GM06990 (cell line): ENCODE results near the gene VPS37C.

Experiments used
- DNase-seq: peaks from one replicate; pipeline ENCODE4 v3.0.0-alpha.2; 2011; ENCODE audit not compliant: insufficient read length; ENCODE audit errors: extremely low read depth
- H3K27me3 ChIP-seq: replicated peaks from 2 replicates; pipeline ENCODE4 v1.6.0; 2011; ENCODE audit warnings: low read length; ENCODE audit not compliant: control insufficient read depth, insufficient read depth
- H3K36me3 ChIP-seq: 2 replicates; pipeline ENCODE4 v1.5.1; 2011; ENCODE audit warnings: low read length; ENCODE audit not compliant: control insufficient read depth, insufficient read depth
- H3K4me3 ChIP-seq: replicated peaks from 2 replicates; pipeline ENCODE4 v1.5.1; 2011; ENCODE audit warnings: low read depth, mild to moderate bottlenecking, control low read depth, low read length
- TF ChIP-seq, protein P1 (sequence below): IDR thresholded peaks from 2 replicates; pipeline ENCODE4 v1.5.1; 2011; ENCODE audit warnings: low read length, control low read depth, mild to moderate bottlenecking, inconsistent platforms; ENCODE audit not compliant: insufficient read depth, poor library complexity, severe bottlenecking

Gene VPS37C

DNA sequence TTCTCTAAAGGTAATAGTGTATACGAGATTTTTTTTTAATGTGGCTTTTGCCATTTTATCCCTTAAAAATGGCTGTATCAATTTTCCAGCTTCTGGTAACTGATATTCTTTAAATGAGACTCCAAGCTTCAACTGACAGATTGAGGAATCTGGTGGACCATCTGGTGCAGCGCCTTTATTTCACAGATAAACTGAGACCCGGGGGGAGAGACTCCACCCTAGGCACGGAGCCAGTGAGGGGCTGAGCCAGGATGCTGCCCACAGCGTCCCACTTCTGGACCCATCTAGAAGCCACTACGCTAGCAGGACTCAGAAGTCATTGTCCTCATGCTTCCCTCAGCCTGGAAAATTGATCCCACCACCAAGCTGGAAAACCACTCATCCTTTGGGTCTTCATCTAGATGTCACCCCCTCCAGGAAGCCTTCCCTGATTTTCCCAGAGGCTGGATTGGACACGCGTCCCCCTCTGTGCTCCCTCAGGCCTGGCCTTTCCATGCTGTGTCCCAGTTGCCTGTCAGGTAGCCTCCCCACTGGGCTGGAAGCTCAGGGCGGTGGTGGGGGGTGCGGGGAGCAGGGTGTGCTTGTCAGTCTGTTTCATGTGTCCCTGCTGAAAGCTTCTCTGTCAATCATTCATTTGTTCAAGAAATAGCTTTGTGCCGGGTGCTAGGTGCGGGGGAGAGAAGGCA is 71.3 kb downstream of the VPS37C start:
- Histone ChIP-seq H3K4me3 (no peak overlapping the region; the same call in 1 of the 2 replicates), H3K27me3 (no peaks in the 10 kb centered on the region), H3K36me3 (no peaks in the 10 kb centered on the region)
- TF ChIP-seq, protein P1, sequence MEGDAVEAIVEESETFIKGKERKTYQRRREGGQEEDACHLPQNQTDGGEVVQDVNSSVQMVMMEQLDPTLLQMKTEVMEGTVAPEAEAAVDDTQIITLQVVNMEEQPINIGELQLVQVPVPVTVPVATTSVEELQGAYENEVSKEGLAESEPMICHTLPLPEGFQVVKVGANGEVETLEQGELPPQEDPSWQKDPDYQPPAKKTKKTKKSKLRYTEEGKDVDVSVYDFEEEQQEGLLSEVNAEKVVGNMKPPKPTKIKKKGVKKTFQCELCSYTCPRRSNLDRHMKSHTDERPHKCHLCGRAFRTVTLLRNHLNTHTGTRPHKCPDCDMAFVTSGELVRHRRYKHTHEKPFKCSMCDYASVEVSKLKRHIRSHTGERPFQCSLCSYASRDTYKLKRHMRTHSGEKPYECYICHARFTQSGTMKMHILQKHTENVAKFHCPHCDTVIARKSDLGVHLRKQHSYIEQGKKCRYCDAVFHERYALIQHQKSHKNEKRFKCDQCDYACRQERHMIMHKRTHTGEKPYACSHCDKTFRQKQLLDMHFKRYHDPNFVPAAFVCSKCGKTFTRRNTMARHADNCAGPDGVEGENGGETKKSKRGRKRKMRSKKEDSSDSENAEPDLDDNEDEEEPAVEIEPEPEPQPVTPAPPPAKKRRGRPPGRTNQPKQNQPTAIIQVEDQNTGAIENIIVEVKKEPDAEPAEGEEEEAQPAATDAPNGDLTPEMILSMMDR: no peak
- no peak for DNase-seq

DNA sequence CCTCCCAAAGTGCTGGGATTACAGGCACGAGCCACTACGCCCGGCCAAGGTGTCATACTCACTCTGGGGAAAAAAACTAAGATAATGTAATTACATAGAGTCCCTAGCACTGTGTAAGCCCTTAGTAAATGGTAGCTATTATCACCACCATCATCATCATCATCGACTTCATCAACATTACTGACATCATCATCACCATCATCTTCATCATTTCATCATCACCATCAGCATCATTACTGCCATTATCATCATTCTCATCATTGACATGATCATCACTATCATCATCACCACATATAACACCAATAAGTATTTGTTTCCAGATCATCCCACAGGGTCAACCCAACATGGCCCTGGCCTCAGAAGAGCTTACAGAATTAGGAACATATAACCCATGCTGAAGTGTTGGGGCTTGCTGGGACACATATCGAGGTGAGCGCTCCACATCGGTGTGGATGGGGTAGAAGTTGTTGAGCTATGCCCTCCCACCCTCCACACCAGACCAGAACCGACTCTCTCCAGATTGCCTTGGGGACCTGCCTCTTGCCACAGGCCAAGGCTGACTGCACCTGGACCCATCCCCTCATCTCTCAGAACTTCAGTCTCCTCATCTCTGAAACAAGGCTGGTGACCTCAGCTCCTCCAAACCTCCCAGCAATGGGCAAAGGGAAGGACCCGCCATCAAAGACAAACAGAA is 73.7 kb downstream of the VPS37C start:
- Histone ChIP-seq H3K36me3 (no peaks in the 10 kb centered on the region), H3K4me3 (no peak overlapping the region), H3K27me3 (no peaks in the 10 kb centered on the region)
- TF ChIP-seq, protein P1: no peak
- no peak for DNase-seq

DNA sequence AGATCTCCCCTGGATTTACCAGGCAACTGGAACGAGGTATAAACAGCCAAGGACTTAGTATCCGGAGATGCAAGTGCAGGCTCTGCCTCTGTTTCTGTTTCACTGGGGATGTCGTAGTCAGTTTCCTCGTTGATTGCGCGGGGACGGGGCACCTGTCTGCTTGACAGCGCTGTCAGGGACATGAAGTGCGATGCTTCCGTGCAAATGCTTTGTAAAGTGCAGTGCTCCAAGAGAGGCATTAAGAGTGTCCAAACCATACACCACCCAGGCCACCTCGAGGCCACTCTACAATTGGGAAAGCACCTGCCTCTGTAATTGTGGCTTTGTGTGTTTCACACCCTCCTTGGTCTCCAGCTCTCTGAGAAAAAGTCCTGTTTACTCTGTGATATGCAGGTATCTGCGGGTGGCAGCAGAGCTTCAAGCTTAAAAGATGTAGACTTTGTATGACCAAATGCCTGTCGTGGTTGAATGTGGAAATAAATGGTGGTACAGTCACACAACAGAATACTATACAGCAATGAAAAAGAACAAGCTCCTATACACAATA is 77.6 kb downstream of the VPS37C start:
- TF ChIP-seq, protein P1: no peak
- no peaks in the 10 kb centered on the region for H3K27me3 ChIP-seq
- no peak overlapping the region for H3K4me3 ChIP-seq
- H3K36me3 ChIP-seq: no peaks in the 10 kb centered on the region
- DNase-seq: no peak

DNA sequence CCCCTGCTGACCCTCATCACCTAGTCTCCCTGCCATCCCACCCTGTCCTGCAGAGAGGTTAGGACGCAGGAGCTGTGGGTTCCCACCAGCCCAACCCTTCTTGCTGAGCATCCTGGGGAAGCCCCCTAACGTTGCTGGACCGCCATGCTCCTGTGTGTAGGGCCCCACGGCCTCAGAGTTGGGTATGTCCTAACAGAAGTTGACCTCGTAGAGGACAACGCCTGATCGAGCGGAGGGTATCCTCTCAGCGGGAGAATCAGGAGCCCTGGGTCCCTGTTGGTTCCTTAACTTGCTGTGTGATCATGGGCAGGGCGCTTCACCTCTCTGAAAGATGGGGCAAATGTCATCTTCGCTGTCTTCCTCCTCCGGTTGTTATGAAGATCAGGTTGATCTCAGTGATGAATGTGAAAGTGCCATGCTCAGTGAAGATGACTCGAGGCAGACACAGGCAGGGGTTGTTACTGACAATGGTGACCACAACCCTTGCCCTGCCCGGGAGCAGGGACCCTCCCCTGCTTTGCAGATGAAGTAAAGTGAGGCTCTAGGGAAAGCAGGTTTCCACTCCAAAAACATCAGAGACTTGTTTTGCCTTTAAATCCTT is 78.2 kb downstream of the VPS37C start:
- Histone ChIP-seq H3K27me3 (no peaks in the 10 kb centered on the region), H3K4me3 (no peak overlapping the region), H3K36me3 (no peaks in the 10 kb centered on the region)
- DNase-seq: no peak
- TF ChIP-seq, protein P1: no peak

DNA sequence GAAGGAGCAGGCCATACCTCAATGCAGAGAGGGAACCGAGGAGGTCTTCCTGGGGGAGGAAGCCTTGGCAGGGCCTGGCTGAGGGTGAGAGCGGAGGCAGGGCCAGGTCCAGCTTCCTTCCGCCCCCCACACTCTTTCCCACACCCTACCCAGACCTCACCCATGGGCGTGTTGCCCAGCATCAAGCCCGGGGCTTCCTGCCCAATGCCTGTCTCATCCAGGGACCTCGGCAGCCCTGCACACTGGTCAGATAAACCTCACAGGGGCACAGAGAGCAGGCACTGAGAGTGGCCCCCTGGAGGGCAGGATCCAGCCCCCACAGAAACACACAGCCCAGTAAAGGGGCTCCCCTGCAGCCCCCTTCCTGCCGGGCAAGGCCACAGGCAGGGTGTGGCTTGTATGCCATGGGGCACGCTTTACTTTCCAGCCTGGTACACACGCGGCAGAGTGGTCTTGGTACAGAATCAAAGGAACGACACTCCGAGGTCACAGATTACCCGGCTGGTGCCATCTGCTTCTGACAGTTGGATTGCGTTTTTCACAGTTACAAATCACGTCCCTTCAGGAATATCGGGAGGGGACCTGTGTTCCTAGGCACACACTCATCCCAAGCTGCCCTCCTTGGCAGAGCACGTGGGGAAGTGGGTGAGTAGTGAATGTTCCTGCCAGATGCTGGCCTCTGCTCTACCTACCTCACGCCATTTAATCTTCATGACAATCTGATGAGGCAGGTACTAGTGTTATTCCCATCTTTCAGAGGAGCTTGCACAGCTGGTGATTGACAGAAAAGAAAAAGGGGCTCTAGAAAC is 79.0 kb downstream of the VPS37C start:
- TF ChIP-seq, protein P1: no peak
- Histone ChIP-seq H3K36me3 (no peaks in the 10 kb centered on the region), H3K27me3 (no peaks in the 10 kb centered on the region), H3K4me3 (no peak overlapping the region)
- DNase-seq: no peak
